Mammary epithelial cell (primary cell): ENCODE data around the gene MEGF10.

Experiments used
- CTCF ChIP-seq, 2 donors: IDR thresholded peaks in 1 of 2; conservative IDR thresholded peaks in 1 of 2; 2 replicates each; pipeline ENCODE4 v1.5.1; 2011 to 2012; ENCODE audit warnings: inconsistent platforms in 2 of 2, low read length in 2 of 2, mild to moderate bottlenecking in 2 of 2, control low read depth in 1 of 2, low read depth in 1 of 2; ENCODE audit not compliant: insufficient read depth in 1 of 2; ENCODE audit errors: extremely low read depth in 1 of 2
- EZH2 ChIP-seq: IDR thresholded peaks from 2 replicates; pipeline ENCODE4 v1.6.1; 2012; ENCODE audit warnings: low read length, inconsistent platforms, borderline replicate concordance

GRCh38 chr5:127423173-127423798, 132.7 kb downstream of the MEGF10 start:
- TF ChIP-seq CTCF (conservative IDR thresholded peaks at IDR 0.05 in 1 of 2, IDR thresholded peaks at IDR 0.05 in 1 of 2; ENCODE audit: extremely low read depth in 1 of 2, insufficient read depth in 1 of 2, low read depth in 1 of 2, low read length in 2 of 2) (no peak), EZH2 (no peak)
